HepG2 (cell line): ENCODE results near the gene KIAA0232. TPM values are rescaled to one million over a fixed set of nuclear protein-coding genes. Genes with fewer than 3 reads are reported as not detected.

Experiments
- AGO2 ChIP-seq: fragments of 200-400 bp; formaldehyde crosslinking; optimal IDR thresholded peaks from 2 replicates; pipeline ENCODE3; 2017; ENCODE audit warnings: mild to moderate bottlenecking, low read depth, low read length, moderate library complexity
- CC2D1A ChIP-seq: sonication (generic); formaldehyde crosslinking; IDR thresholded peaks from 2 replicates; pipeline ENCODE4 v1.8.1; 2023; ENCODE audit warnings: mild to moderate bottlenecking, missing genetic modification reagents
- DPF2 ChIP-seq: sonication (generic); formaldehyde crosslinking; IDR thresholded peaks from 2 replicates; pipeline ENCODE4 v1.4.0; 2020; ENCODE audit warnings: mild to moderate bottlenecking, low read depth, missing genetic modification reagents, borderline replicate concordance
- EEA1 ChIP-seq: sonication (generic); formaldehyde crosslinking; IDR thresholded peaks from 2 replicates; pipeline ENCODE4 v1.5.1; 2020; ENCODE audit warnings: mild to moderate bottlenecking, missing genetic modification reagents, borderline replicate concordance
- FOSL1 ChIP-seq: sonication (generic); formaldehyde crosslinking; IDR thresholded peaks from 2 replicates; pipeline ENCODE4 v1.9.0; 2021; ENCODE audit warnings: missing genetic modification reagents, borderline replicate concordance
- FOXC1 ChIP-seq: sonication (generic); formaldehyde crosslinking; IDR thresholded peaks from 2 replicates; pipeline ENCODE4 v1.8.0; 2022; ENCODE audit warnings: mild to moderate bottlenecking, missing genetic modification reagents, borderline replicate concordance
- KAT7 ChIP-seq: IDR thresholded peaks from 2 replicates; pipeline ENCODE4 v1.6.1; 2018; ENCODE audit warnings: borderline replicate concordance, missing compliant biosample characterization
- PAWR ChIP-seq: sonication (generic); formaldehyde crosslinking; IDR thresholded peaks from 2 replicates; pipeline ENCODE4 v1.4.0; 2020; ENCODE audit warnings: missing genetic modification reagents, mild to moderate bottlenecking, borderline replicate concordance
- SKI ChIP-seq: fragments of 450-650 bp; IDR thresholded peaks from one replicate; pipeline ENCODE4 v1.6.1; 2018; ENCODE audit warnings: mild to moderate bottlenecking; ENCODE audit not compliant: partially characterized antibody
- SMAD1 ChIP-seq: sonication (generic); formaldehyde crosslinking; IDR thresholded peaks from 2 replicates; pipeline ENCODE4 v1.4.0; 2020; ENCODE audit warnings: missing genetic modification reagents, low read depth, mild to moderate bottlenecking, borderline replicate concordance
- SRY ChIP-seq: sonication (generic); formaldehyde crosslinking; IDR thresholded peaks from 2 replicates; pipeline ENCODE4 v1.8.0; 2022; ENCODE audit warnings: mild to moderate bottlenecking, missing genetic modification reagents
- SUZ12 ChIP-seq: fragments of 150-350 bp; IDR thresholded peaks from 2 replicates; pipeline ENCODE4 v1.6.1; 2014; ENCODE audit warnings: low read depth, low read length
- TBL1XR1 ChIP-seq: fragments of 150-350 bp; IDR thresholded peaks from 2 replicates; pipeline ENCODE4 v1.6.1; 2014; ENCODE audit warnings: borderline replicate concordance, low read length; ENCODE audit not compliant: partially characterized antibody
- ZNF264 ChIP-seq: sonication (generic); formaldehyde crosslinking; IDR thresholded peaks from 2 replicates; pipeline ENCODE4 v1.4.0; 2020; ENCODE audit warnings: missing genetic modification reagents
- ZNF34 ChIP-seq: sonication (generic); formaldehyde crosslinking; IDR thresholded peaks from 2 replicates; pipeline ENCODE4 v1.4.0; 2020; ENCODE audit warnings: mild to moderate bottlenecking, missing genetic modification reagents, borderline replicate concordance
- ZNF773 ChIP-seq: sonication (generic); formaldehyde crosslinking; IDR thresholded peaks from 2 replicates; pipeline ENCODE4 v1.4.0; 2020; ENCODE audit warnings: missing genetic modification reagents, borderline replicate concordance
- polyA plus RNA-seq, 8 experiments: library from polyadenylated mRNA; depleted of rRNA in 3 of 8; stranded (reverse) in 7 of 8; unstranded in 1 of 8; fragments of >200 nt; fragmentation: Illumina TruSeq in 4 of 8; extraction: Trizol in 4 of 8; gene quantifications; 2 replicates each; pipeline versions ENCODE4 v1.2.1 to v1.2.3, GENCODE V29; 2011 to 2016; ENCODE audit warnings: low read depth in 4 of 8, missing spikeins in 1 of 8, mixed read lengths in 1 of 8; ENCODE audit not compliant: insufficient read depth in 1 of 8
- total RNA-seq, 5 experiments: library from RNA; depleted of rRNA; stranded (reverse); fragments of >200 nt; fragmentation: Illumina TruSeq; extraction: Trizol; gene quantifications; 2 replicates each; pipeline ENCODE4 v1.2.3, GENCODE V29; 2016; ENCODE audit warnings: low read depth in 1 of 5
- TF ChIP-seq, protein P1 (sequence below): sonication (generic); formaldehyde crosslinking; IDR thresholded peaks from 2 replicates; pipeline ENCODE4 v1.4.0; 2020; ENCODE audit warnings: missing genetic modification reagents, mild to moderate bottlenecking, borderline replicate concordance
- TF ChIP-seq, protein P2 (sequence below): sonication (generic); formaldehyde crosslinking; IDR thresholded peaks from 2 replicates; pipeline ENCODE4 v1.8.0; 2022; ENCODE audit warnings: low read depth, missing genetic modification reagents
- TF ChIP-seq, protein P3 (sequence below): sonication (generic); formaldehyde crosslinking; IDR thresholded peaks from 2 replicates; pipeline ENCODE4 v1.4.0; 2020; ENCODE audit warnings: low read depth, missing genetic modification reagents
- TF ChIP-seq, protein P4 (sequence below): sonication (generic); IDR thresholded peaks from 2 replicates; pipeline ENCODE4 v1.6.1; 2016; ENCODE audit warnings: low read depth, borderline replicate concordance

The KIAA0232 gene
- total and polyA plus RNA-seq, 2 of the 13 experiments (the other 11 are each of a cell fraction or from before 2014, with no cell fraction given) = 7.8 to 17.1 TPM

DNA sequence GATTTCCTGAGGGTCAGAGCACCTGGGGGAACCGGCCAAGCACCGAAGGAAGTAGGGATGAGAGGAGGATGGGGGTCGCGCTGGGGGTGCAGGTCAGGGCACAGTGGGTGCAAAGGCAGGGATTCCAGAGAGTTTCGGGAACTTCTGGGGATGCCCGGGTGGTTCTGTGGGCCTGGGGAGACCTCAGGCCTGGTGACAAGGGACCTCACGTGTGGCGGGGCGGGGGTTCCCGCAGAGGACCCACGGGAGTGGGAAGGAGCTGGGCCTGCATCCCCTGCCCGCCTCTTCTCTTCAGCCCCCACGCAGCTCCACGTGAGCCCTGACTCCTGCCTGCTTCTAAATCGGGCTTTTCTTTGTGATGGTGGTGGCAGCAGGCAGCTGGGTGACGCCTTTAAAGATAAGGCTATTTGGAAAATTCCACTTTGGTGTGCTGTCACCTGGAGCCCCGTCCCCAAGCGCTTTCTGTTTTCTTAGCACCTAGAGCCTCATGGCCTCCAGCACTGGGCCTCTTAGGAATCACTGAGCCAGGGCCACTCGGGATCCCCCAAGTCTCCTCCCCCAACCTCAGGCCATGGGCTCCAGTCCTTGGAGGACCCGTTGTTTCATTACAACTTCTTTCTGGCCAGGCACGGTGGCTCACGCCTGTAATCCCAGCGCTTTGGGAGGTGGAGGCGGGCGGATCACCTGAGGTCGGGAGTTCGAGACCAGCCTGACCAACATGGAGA, 120.0 kb downstream of the KIAA0232 start (continued):
- TF ChIP-seq, protein P1, sequence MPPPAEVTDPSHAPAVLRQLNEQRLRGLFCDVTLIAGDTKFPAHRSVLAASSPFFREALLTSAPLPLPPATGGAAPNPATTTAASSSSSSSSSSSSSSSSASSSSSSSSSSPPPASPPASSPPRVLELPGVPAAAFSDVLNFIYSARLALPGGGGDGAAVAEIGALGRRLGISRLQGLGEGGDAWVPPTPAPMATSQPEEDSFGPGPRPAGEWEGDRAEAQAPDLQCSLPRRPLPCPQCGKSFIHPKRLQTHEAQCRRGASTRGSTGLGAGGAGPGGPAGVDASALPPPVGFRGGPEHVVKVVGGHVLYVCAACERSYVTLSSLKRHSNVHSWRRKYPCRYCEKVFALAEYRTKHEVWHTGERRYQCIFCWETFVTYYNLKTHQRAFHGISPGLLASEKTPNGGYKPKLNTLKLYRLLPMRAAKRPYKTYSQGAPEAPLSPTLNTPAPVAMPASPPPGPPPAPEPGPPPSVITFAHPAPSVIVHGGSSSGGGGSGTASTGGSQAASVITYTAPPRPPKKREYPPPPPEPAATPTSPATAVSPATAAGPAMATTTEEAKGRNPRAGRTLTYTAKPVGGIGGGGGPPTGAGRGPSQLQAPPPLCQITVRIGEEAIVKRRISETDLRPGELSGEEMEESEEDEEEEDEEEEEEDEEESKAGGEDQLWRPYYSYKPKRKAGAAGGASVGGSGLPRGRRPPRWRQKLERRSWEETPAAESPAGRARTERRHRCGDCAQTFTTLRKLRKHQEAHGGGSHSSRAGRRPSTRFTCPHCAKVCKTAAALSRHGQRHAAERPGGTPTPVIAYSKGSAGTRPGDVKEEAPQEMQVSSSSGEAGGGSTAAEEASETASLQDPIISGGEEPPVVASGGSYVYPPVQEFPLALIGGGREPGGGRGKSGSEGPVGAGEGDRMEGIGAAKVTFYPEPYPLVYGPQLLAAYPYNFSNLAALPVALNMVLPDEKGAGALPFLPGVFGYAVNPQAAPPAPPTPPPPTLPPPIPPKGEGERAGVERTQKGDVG = peak; percentile 95; the same call in 1 of the 2 replicates
- TF ChIP-seq SUZ12 (no peak), EEA1 (CRISPR knock-in tag) (no peak), ZNF773 (CRISPR knock-in tag) (no peak), SRY (0 out of 2 replicates have a peak, but pooled peaks have one; percentile 29), TBL1XR1 (no peak), ZNF264 (no peak), CC2D1A (CRISPR knock-in tag) (no peak), ZNF34 (no peak), DPF2 (CRISPR knock-in tag) (no peak), FOXC1 (CRISPR knock-in tag) (0 out of 2 replicates have a peak, but pooled peaks have one; percentile 27), FOSL1 (CRISPR knock-in tag) (no peak), SMAD1 (CRISPR knock-in tag) (no peak), KAT7 (CRISPR knock-in tag) (0 out of 2 replicates have a peak, but pooled peaks have one; percentile 23), AGO2 (no peak), PAWR (CRISPR knock-in tag) (no peak), SKI (no peak)
- TF ChIP-seq, protein P2, sequence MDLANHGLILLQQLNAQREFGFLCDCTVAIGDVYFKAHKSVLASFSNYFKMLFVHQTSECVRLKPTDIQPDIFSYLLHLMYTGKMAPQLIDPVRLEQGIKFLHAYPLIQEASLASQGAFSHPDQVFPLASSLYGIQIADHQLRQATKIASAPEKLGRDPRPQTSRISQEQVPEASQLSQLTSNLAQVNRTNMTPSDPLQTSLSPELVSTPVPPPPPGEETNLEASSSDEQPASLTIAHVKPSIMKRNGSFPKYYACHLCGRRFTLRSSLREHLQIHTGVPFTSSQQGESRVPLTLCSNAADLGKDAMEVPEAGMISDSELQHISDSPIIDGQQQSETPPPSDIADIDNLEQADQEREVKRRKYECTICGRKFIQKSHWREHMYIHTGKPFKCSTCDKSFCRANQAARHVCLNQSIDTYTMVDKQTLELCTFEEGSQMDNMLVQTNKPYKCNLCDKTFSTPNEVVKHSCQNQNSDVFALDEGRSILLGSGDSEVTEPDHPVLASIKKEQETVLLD = no peak
- TF ChIP-seq, protein P3, sequence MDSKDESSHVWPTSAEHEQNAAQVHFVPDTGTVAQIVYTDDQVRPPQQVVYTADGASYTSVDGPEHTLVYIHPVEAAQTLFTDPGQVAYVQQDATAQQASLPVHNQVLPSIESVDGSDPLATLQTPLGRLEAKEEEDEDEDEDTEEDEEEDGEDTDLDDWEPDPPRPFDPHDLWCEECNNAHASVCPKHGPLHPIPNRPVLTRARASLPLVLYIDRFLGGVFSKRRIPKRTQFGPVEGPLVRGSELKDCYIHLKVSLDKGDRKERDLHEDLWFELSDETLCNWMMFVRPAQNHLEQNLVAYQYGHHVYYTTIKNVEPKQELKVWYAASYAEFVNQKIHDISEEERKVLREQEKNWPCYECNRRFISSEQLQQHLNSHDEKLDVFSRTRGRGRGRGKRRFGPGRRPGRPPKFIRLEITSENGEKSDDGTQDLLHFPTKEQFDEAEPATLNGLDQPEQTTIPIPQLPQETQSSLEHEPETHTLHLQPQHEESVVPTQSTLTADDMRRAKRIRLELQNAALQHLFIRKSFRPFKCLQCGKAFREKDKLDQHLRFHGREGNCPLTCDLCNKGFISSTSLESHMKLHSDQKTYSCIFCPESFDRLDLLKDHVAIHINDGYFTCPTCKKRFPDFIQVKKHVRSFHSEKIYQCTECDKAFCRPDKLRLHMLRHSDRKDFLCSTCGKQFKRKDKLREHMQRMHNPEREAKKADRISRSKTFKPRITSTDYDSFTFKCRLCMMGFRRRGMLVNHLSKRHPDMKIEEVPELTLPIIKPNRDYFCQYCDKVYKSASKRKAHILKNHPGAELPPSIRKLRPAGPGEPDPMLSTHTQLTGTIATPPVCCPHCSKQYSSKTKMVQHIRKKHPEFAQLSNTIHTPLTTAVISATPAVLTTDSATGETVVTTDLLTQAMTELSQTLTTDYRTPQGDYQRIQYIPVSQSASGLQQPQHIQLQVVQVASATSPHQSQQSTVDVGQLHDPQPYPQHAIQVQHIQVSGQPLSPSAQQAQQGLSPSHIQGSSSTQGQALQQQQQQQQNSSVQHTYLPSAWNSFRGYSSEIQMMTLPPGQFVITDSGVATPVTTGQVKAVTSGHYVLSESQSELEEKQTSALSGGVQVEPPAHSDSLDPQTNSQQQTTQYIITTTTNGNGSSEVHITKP = no peak
- TF ChIP-seq, protein P4, sequence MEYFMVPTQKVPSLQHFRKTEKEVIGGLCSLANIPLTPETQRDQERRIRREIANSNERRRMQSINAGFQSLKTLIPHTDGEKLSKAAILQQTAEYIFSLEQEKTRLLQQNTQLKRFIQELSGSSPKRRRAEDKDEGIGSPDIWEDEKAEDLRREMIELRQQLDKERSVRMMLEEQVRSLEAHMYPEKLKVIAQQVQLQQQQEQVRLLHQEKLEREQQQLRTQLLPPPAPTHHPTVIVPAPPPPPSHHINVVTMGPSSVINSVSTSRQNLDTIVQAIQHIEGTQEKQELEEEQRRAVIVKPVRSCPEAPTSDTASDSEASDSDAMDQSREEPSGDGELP = peak; percentile 67; the same call in 1 of the 2 replicates
